ENCODE measurements around the gene MAU2. TPM values are rescaled to one million over a fixed set of nuclear protein-coding genes. Genes with fewer than 3 reads are reported as not detected.
A peak's percentile ranks its signal among the peaks of the same experiment; 100 is the strongest.

Gene MAU2
- total and polyA plus RNA-seq, 10 of the 15 experiments (the other 5 are each of a cell fraction or from before 2014, with no cell fraction given) = 1.8 to 47.2 (median 22.1) TPM

GRCh38 chr19:19366434-19367396 is 46.1 kb downstream of the MAU2 start:
- peak; percentile 99 for FAIRE-seq
- H3K27me3 ChIP-seq (replicated peaks in 1 of 2; ENCODE audit: control insufficient read depth in 2 of 2, insufficient read depth in 2 of 2, low read length in 1 of 2) = no peaks in the 10 kb centered on the region
- H2AFZ ChIP-seq (ENCODE audit: control insufficient read depth, low read depth, low read length) = peak overlapping the region; percentile 90
- no TSS peak for BruUV-seq (replicated peaks)
- ChIA-PET SMC1A (ENCODE audit: uncharacterized antibody, unreplicated experiment) (interaction anchor here (0.6 to 6.5 kb wide), 10 partner anchors 15 to 188 kb away, joined by 3 to 97 read pairs (median 4); no protein-coding TSS in a partner anchor), POLR2A (interaction anchor here (0.6 to 3.1 kb wide), 6 partner anchors 24 to 124 kb away, joined by 3 to 16 read pairs (median 6); partner anchors contain the start of gene GATAD2A), CTCF (interaction anchor here (0.6 to 10.8 kb wide), 11 partner anchors 9 to 291 kb away, joined by 3 to 223 read pairs (median 4); partner anchors contain the start of gene GATAD2A), RAD21 (ENCODE audit: unreplicated experiment) (interaction anchor here (0.6 to 4.6 kb wide), 5 partner anchors 38 to 238 kb away, joined by 3 to 72 read pairs (median 3); partner anchors contain the start of gene GATAD2A)
- in situ Hi-C loops (cut with MboI) = loop anchor here (5.0 kb wide), 1 partner anchor 126 kb away; no protein-coding TSS in a partner anchor
- no peaks in the 10 kb centered on the region for H3K36me3 ChIP-seq (ENCODE audit: control insufficient read depth in 2 of 2, insufficient read depth in 2 of 2, low read length in 1 of 2)
- intact Hi-C loops (cut with micrococcal nuclease; ENCODE audit: unreplicated experiment) = loop anchor here (1.0 to 5.0 kb wide), 3 partner anchors 40 to 276 kb away; partner anchors contain the start of gene GMIP
- H3K79me2 ChIP-seq (ENCODE audit: control insufficient read depth, insufficient read depth, low read length) = no peaks in the 10 kb centered on the region
- no peak overlapping the region for H3K9ac ChIP-seq (ENCODE audit: control insufficient read depth, insufficient read depth, low read length)
- no peak overlapping the region for H3K4me3 ChIP-seq
- 47% methylated on average over 18 of the region's 18 CpGs for WGBS (ENCODE audit: insufficient coverage, insufficient replicate concordance, low lambda C conversion rate, missing lambda C conversion rate)
- no peaks in the 10 kb centered on the region for H4K20me1 ChIP-seq (ENCODE audit: control insufficient read depth, insufficient read depth)
- peaks cover 3% of the 10 kb centered on the region; the same call in 1 of the 2 replicates for H3K4me1 ChIP-seq (ENCODE audit: control insufficient read depth, insufficient read depth, low read length)
- H3K9me3 ChIP-seq (replicated peaks; ENCODE audit: control insufficient read depth, insufficient read depth, low read length) = no peaks in the 10 kb centered on the region
- no peak overlapping the region for H3K27ac ChIP-seq (ENCODE audit: control insufficient read depth, insufficient read depth)
- DNase-seq (ENCODE audit: low read depth, low spot score) = no peak
- peak; percentile 95 for ATAC-seq
- H3K4me2 ChIP-seq (ENCODE audit: control insufficient read depth, insufficient read depth) = peak overlapping the region; percentile 17; the same call in 1 of the 2 replicates
- TF ChIP-seq HDGF (IDR thresholded peaks at IDR 0.05) (0 out of 2 replicates have a peak, but pooled peaks have one; percentile 68), POU2F2 (IDR thresholded peaks at IDR 0.05; ENCODE audit: borderline replicate concordance, low read depth, low read length) (no peak), ATF7 (IDR thresholded peaks at IDR 0.05; ENCODE audit: low read depth) (no peak; the same call in 1 of the 2 replicates), STAT1 (conservative IDR thresholded peaks at IDR 0.05) (0 out of 2 replicates have a peak, but pooled peaks have one; percentile 43), STAT3 (IDR thresholded peaks at IDR 0.05; ENCODE audit: low read depth, low read length) (no peak), ATF2 (IDR thresholded peaks at IDR 0.05; ENCODE audit: low read length) (no peak), BRCA1 (IDR thresholded peaks at IDR 0.05; ENCODE audit: low read depth, low read length) (no peak), CBX5 (IDR thresholded peaks at IDR 0.05; ENCODE audit: low read depth) (no peak), NFYB (IDR thresholded peaks at IDR 0.05; ENCODE audit: insufficient read depth, low read depth, low read length) (no peak), TCF7 (IDR thresholded peaks at IDR 0.05; ENCODE audit: borderline replicate concordance) (no peak), FOXM1 (IDR thresholded peaks at IDR 0.05; ENCODE audit: low read depth, low read length) (no peak), BMI1 (IDR thresholded peaks at IDR 0.05; ENCODE audit: borderline replicate concordance) (no peak), SIN3A (IDR thresholded peaks at IDR 0.05; ENCODE audit: low read depth, low read length) (no peak), EZH2 (IDR thresholded peaks at IDR 0.05; ENCODE audit: borderline replicate concordance, control insufficient read depth, low read depth, low read length) (no peak), ESRRA (IDR thresholded peaks at IDR 0.05; ENCODE audit: low read length) (no peak), NKRF (conservative IDR thresholded peaks at IDR 0.05) (no peak), IKZF2 (IDR thresholded peaks at IDR 0.05) (0 out of 4 replicates have a peak, but pooled peaks of 1 of the 2 experiments have one; percentile 43), PBX3 (IDR thresholded peaks at IDR 0.05; ENCODE audit: insufficient replicate concordance, low read depth, low read length) (no peak), CREB1 (IDR thresholded peaks at IDR 0.05; ENCODE audit: low read depth) (no peak)
